ENCODE measurements around the gene PRSS12.

DNA sequence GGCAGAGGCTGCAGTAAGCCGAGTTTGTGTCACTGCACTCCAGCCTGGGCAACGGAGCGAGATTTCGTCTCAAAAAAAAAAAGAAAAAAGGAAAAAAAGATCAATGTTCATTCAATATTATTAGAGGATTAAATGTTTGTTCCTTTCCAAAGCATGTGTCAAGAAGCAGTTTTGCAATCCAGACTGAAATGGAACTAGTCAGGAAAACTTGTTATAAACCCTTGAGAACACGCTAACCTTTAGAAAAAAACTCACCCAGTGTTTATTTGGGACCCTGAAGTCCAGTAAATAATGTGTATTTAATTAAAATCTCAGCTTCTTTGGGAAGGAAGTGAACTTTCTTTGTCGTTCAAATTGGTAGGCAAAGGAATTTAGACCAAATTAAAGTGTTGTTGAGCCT is 16.4 kb upstream of the PRSS12 start:
- no peak for TF ChIP-seq EZH2phosphoT487 (IDR thresholded peaks at IDR 0.05; ENCODE audit: low read depth, severe bottlenecking, unreplicated experiment)
- no peak for TF ChIP-seq CTCF (IDR thresholded peaks at IDR 0.05; ENCODE audit: poor library complexity)
- no peak for TF ChIP-seq EZH2 (IDR thresholded peaks at IDR 0.05; ENCODE audit: borderline replicate concordance)
